K562 (cell line): ENCODE data around the gene SRL. TPM values are rescaled to one million over a fixed set of nuclear protein-coding genes. Genes with fewer than 3 reads are reported as not detected.

Experiments
- ATAC-seq: fragments of 200-7000 bp; cut with Tn5 transposase; 3 replicates; pipeline ENCODE4 v1.9.1; 2020; ENCODE audit warnings: moderate library complexity
- BruUV-seq: library from RNA; stranded (reverse); fragments of 400-500 nt; replicated peaks from 2 replicates; lab custom pipeline; 2021; lab: Mats Ljungman, UMichigan
- CTCF ChIA-PET: fragments of 300-600 bp; formaldehyde crosslinking; extraction: SDS; loops from one replicate; lab custom pipeline; 2021; ENCODE audit warnings: low intra/inter-chr PET ratio; lab: Yijun Ruan, JAX
- POLR2A ChIA-PET: fragments of 300-600, 350-650 bp; sonication (Branson Sonifier 250); formaldehyde crosslinking; extraction: SDS; loops from one replicate; lab custom pipeline; 2021; ENCODE audit warnings: antibody characterized with exemption, inconsistent platforms; lab: Yijun Ruan, JAX
- DNase-seq, 4 experiments: peaks; one replicate each; pipeline versions ENCODE4 v3.0.0 to v3.0.0-alpha.2; 2011 to 2018; ENCODE audit warnings: low spot score in 3 of 4, mixed read lengths in 3 of 4; ENCODE audit errors: extremely low read depth in 1 of 4
- FAIRE-seq: peaks from 2 replicates; lab custom pipeline; 2011; peaks lifted over from hg19 to GRCh38; lab: Jason Lieb, UNC
- H2AFZ ChIP-seq: 2 replicates; pipeline ENCODE4 v1.6.0; 2011; ENCODE audit warnings: low read depth, low read length, control low read depth, inconsistent platforms
- H3K27ac ChIP-seq: fragments of 200-600 bp; 3 replicates; pipeline ENCODE4 v1.8.0; 2011; ENCODE audit warnings: low read depth, mild to moderate bottlenecking, control low read depth, inconsistent platforms, low read length, moderate library complexity, mixed read lengths; ENCODE audit errors: extremely low read depth
- H3K27me3 ChIP-seq, 2 experiments: fragments of 300-600 bp in 1 of 2; 2 replicates in 1 of 2; 3 replicates in 1 of 2; pipeline versions ENCODE4 v1.6.0 to v1.8.0; 2011; ENCODE audit warnings: inconsistent platforms in 2 of 2, low read length in 2 of 2, mild to moderate bottlenecking in 1 of 2, mixed read lengths in 1 of 2, moderate library complexity in 1 of 2; ENCODE audit not compliant: control insufficient read depth in 2 of 2, insufficient read depth in 2 of 2
- H3K36me3 ChIP-seq: fragments of 300-600 bp; 3 replicates; pipeline ENCODE4 v1.8.0; 2011; ENCODE audit warnings: mild to moderate bottlenecking, low read length, inconsistent platforms; ENCODE audit not compliant: control insufficient read depth, insufficient read depth
- H3K4me1 ChIP-seq, 2 experiments: fragments of 200-600 bp in 1 of 2; replicated peaks in 1 of 2; 2 replicates in 1 of 2; 3 replicates in 1 of 2; pipeline versions ENCODE4 v1.5.1 to v1.8.0; 2011; ENCODE audit warnings: inconsistent platforms in 2 of 2, low read length in 2 of 2, mild to moderate bottlenecking in 1 of 2, mixed read lengths in 1 of 2, moderate library complexity in 1 of 2; ENCODE audit not compliant: control insufficient read depth in 2 of 2, insufficient read depth in 2 of 2
- H3K4me2 ChIP-seq: 2 replicates; pipeline ENCODE4 v1.6.1; 2011; ENCODE audit warnings: low read length, control low read depth, inconsistent platforms, mixed read lengths; ENCODE audit not compliant: insufficient read depth
- H3K4me3 ChIP-seq: fragments of 200-600 bp; sonication (generic), shearing (Covaris generic); 2 replicates; pipeline ENCODE4 v1.5.1; 2016; ENCODE audit warnings: control low read depth, inconsistent platforms
- H3K79me2 ChIP-seq: fragments of 200-600 bp; 3 replicates; pipeline ENCODE4 v1.8.0; 2011; ENCODE audit warnings: low read length, inconsistent platforms; ENCODE audit not compliant: control insufficient read depth, insufficient read depth
- H3K9ac ChIP-seq, 2 experiments: 2 replicates each; pipeline versions ENCODE4 v1.6.0 to v1.6.1; 2011; ENCODE audit warnings: low read depth in 2 of 2, low read length in 2 of 2, control low read depth in 1 of 2, inconsistent platforms in 1 of 2, mild to moderate bottlenecking in 1 of 2, mixed read lengths in 1 of 2; ENCODE audit not compliant: insufficient read depth in 1 of 2
- H3K9me1 ChIP-seq: one replicate; pipeline ENCODE4 v1.6.0; 2011; ENCODE audit warnings: inconsistent platforms, mild to moderate bottlenecking, low read length, moderate library complexity; ENCODE audit not compliant: control insufficient read depth, insufficient read depth
- H3K9me3 ChIP-seq: replicated peaks from 2 replicates; pipeline ENCODE4 v1.5.1; 2011; ENCODE audit warnings: low read depth, low read length, inconsistent platforms; ENCODE audit not compliant: control insufficient read depth, insufficient read depth
- H4K20me1 ChIP-seq: replicated peaks from 2 replicates; pipeline ENCODE4 v1.6.1; 2011; ENCODE audit warnings: low read length, inconsistent platforms, mixed read lengths; ENCODE audit not compliant: control insufficient read depth, insufficient read depth
- CBX1 ChIP-seq: sonication (generic); IDR thresholded peaks from 2 replicates; pipeline ENCODE4 v1.6.1; 2016; ENCODE audit warnings: antibody characterized with exemption, low read depth, mild to moderate bottlenecking
- CGGBP1 ChIP-seq: fragments of 250-450 bp; sonication (Bioruptor Pico); IDR thresholded peaks from 2 replicates; pipeline ENCODE4 v1.9.0; 2021; ENCODE audit warnings: mild to moderate bottlenecking
- HSF4 ChIP-seq: fragments of 250-450 bp; sonication (Bioruptor Pico); IDR thresholded peaks from 2 replicates; pipeline ENCODE4 v2.1.2; 2022; ENCODE audit warnings: mild to moderate bottlenecking, moderate library complexity, borderline replicate concordance
- KDM4B ChIP-seq, 2 experiments: fragments of 450-650 bp in 1 of 2; sonication (generic) in 1 of 2; IDR thresholded peaks; 2 replicates each; pipeline ENCODE4 v1.6.1; 2016 to 2017; ENCODE audit warnings: borderline replicate concordance in 2 of 2, antibody characterized with exemption in 1 of 2, low read depth in 1 of 2, mild to moderate bottlenecking in 1 of 2
- KLF10 ChIP-seq: fragments of 250-450 bp; sonication (Bioruptor Pico); IDR thresholded peaks from 2 replicates; pipeline ENCODE4 v1.6.1; 2021; ENCODE audit warnings: matching md5 sums
- MED1 ChIP-seq: sonication (generic); formaldehyde crosslinking; IDR thresholded peaks from 2 replicates; pipeline ENCODE4 v1.8.1; 2023; ENCODE audit warnings: missing genetic modification reagents, borderline replicate concordance
- NCOR1 ChIP-seq: fragments of 450-650 bp; IDR thresholded peaks from 2 replicates; pipeline ENCODE4 v1.6.1; 2016; ENCODE audit warnings: mild to moderate bottlenecking, moderate library complexity
- OTX1 ChIP-seq: fragments of 450-650 bp; formaldehyde crosslinking; IDR thresholded peaks from 2 replicates; pipeline ENCODE4 v1.4.0; 2022; ENCODE audit warnings: mild to moderate bottlenecking
- PHB2 ChIP-seq: fragments of 450-650 bp; IDR thresholded peaks from 2 replicates; pipeline ENCODE4 v1.6.1; 2017; ENCODE audit warnings: low read depth
- PHF8 ChIP-seq: fragments of 200-600 bp; sonication (generic); IDR thresholded peaks from 2 replicates; pipeline ENCODE4 v1.6.1; 2012; ENCODE audit warnings: mixed run types, mild to moderate bottlenecking, inconsistent platforms, low read length, moderate library complexity, borderline replicate concordance
- RBM22 ChIP-seq: fragments of 200-400 bp; formaldehyde crosslinking; IDR thresholded peaks from 2 replicates; pipeline ENCODE4 v1.6.1; 2018; ENCODE audit warnings: low read length, low read depth; ENCODE audit not compliant: poor library complexity, severe bottlenecking
- RHOXF2B ChIP-seq: fragments of 250-450 bp; sonication (Bioruptor Pico); conservative IDR thresholded peaks from 2 replicates; pipeline ENCODE4 v1.5.1; 2021
- SRSF3 ChIP-seq: fragments of 200-400 bp; formaldehyde crosslinking; IDR thresholded peaks from 2 replicates; pipeline ENCODE4 v1.6.1; 2016; ENCODE audit warnings: mild to moderate bottlenecking, low read length, moderate library complexity; ENCODE audit not compliant: insufficient read depth
- SRSF7 ChIP-seq: fragments of 200-400 bp; formaldehyde crosslinking; optimal IDR thresholded peaks from 2 replicates; pipeline ENCODE3; 2017; ENCODE audit warnings: mild to moderate bottlenecking, low read depth, low read length
- TARDBP ChIP-seq: fragments of 450-650 bp; IDR thresholded peaks from 2 replicates; pipeline ENCODE4 v1.6.1; 2016
- USF1 ChIP-seq: sonication (generic); formaldehyde crosslinking; IDR thresholded peaks from 2 replicates; pipeline ENCODE4 v1.9.0; 2022; ENCODE audit warnings: mild to moderate bottlenecking, missing genetic modification reagents
- VEZF1 ChIP-seq: fragments of 200-800 bp; sonication (Bioruptor generic); IDR thresholded peaks from 2 replicates; pipeline ENCODE4 v1.6.1; 2017; ENCODE audit warnings: missing genetic modification characterization, missing compliant biosample characterization
- WHSC1 ChIP-seq: IDR thresholded peaks from one replicate; pipeline ENCODE4 v1.6.1; 2012; ENCODE audit warnings: low read length, control low read depth, inconsistent platforms
- XRCC4 ChIP-seq: IDR thresholded peaks from one replicate; pipeline ENCODE4 v1.6.1; 2011; ENCODE audit not compliant: insufficient read depth, insufficient read length; ENCODE audit errors: extremely low read depth
- ZNF274 ChIP-seq: IDR thresholded peaks from 2 replicates; pipeline ENCODE4 v1.6.1; 2011; ENCODE audit warnings: low read depth, mild to moderate bottlenecking, low read length, moderate library complexity, borderline replicate concordance
- ZNF696 ChIP-seq: fragments of 250-450 bp; sonication (Bioruptor Pico); conservative IDR thresholded peaks from 2 replicates; pipeline ENCODE4 v1.4.0; 2020; ENCODE audit warnings: mild to moderate bottlenecking, moderate library complexity
- WGBS: fragments of 100-300 bp; shearing (Covaris generic); methylation state at CpG from one replicate; pipeline ENCODE4 v1.1.6; 2016; ENCODE audit warnings: low coverage, mixed read lengths; ENCODE audit not compliant: insufficient coverage; ENCODE audit errors: missing lambda C conversion rate; 5-methylcytosine and 5-hydroxymethylcytosine counted together
- in situ Hi-C: fragments of 300-500 bp; cut with MboI; formaldehyde crosslinking; loops from 4 replicates; pipeline ENCODE4 v1.15.0; 2018; ENCODE audit warnings: inconsistent platforms, mixed read lengths
- intact Hi-C: fragments of 100-400 bp; cut with micrococcal nuclease; formaldehyde crosslinking; loops from 2 replicates; pipeline ENCODE4 v1.14.2; 2022
- polyA plus RNA-seq, 8 experiments: library from polyadenylated mRNA; depleted of rRNA in 4 of 8; stranded (reverse) in 5 of 8; unstranded in 3 of 8; fragments of >200 nt; fragmentation: Nextera tagmentation in 2 of 8; fragmentation: Illumina TruSeq in 1 of 8; extraction: Ambion mirVana in 2 of 8; extraction: Trizol in 1 of 8; gene quantifications; 2 replicates each; pipeline versions ENCODE4 v1.2.1 to v1.2.3, GENCODE V29; 2011 to 2014; ENCODE audit warnings: inconsistent platforms in 1 of 8, missing spikeins in 1 of 8
- total RNA-seq, 7 experiments: library from RNA; depleted of rRNA in 6 of 7; stranded (reverse); fragments of >200 nt in 6 of 7; fragmentation: Illumina TruSeq in 2 of 7; extraction: Trizol in 2 of 7; gene quantifications; 2 replicates each; pipeline versions ENCODE4 v1.2.1 to v1.2.3, GENCODE V29; 2011 to 2021; ENCODE audit warnings: low replicate concordance in 1 of 7

The SRL gene
- total and polyA plus RNA-seq, 9 of the 15 experiments (the other 6 are each of a cell fraction or from before 2014, with no cell fraction given): 0.01 TPM; not detected in 8

GRCh38 chr16:4147236-4147635 lies 94.6 kb downstream of the SRL start (continued):
- TF ChIP-seq KDM4B (IDR thresholded peaks at IDR 0.05; ENCODE audit: borderline replicate concordance in 2 of 2, low read depth in 1 of 2): no peak
- TF ChIP-seq MED1 (CRISPR knock-in tag): no peak
- TF ChIP-seq CBX1: no peak
- TF ChIP-seq USF1 (CRISPR knock-in tag): no peak
- TF ChIP-seq, all 486 proteins: peak for 0

GRCh38 chr16:4142268-4142667 lies 99.6 kb downstream of the SRL start:
- DNase-seq (no peak), FAIRE-seq (no peak), ATAC-seq (no peak)
- Histone ChIP-seq H3K27me3 (peaks cover 4 to 43% of the 10 kb centered on the region in 2 experiments; a peak in 3 of 5 replicates), H3K79me2 (no peaks in the 10 kb centered on the region), H3K9ac (no peak overlapping the region), H3K27ac (no peak overlapping the region), H3K4me3 (no peak overlapping the region), H3K4me2 (no peak overlapping the region), H3K9me1 (no peaks in the 10 kb centered on the region), H3K36me3 (no peaks in the 10 kb centered on the region), H2AFZ (no peak overlapping the region), H3K4me1 (no peaks in the 10 kb centered on the region), H3K9me3 (no peaks in the 10 kb centered on the region), H4K20me1 (no peaks in the 10 kb centered on the region)
- TF ChIP-seq PHF8 (no peak), OTX1 (no peak), ZNF274 (no peak), SRSF7 (no peak), CGGBP1 (CRISPR knock-in tag) (no peak), KLF10 (CRISPR knock-in tag) (no peak), NCOR1 (no peak), ZNF696 (CRISPR knock-in tag) (no peak), RHOXF2B (CRISPR knock-in tag) (no peak), RBM22 (no peak), XRCC4 (no peak), MED1 (CRISPR knock-in tag) (no peak), SRSF3 (no peak), WHSC1 (no peak), VEZF1 (CRISPR knock-in tag) (no peak), PHB2 (no peak), TARDBP (no peak), HSF4 (CRISPR knock-in tag) (no peak)
- POLR2A ChIA-PET: no interaction called here
- intact Hi-C loops: no loop called here
- WGBS: 5% methylated on average over 5 of the region's 5 CpGs
- CTCF ChIA-PET: no interaction called here
- no TSS peak for BruUV-seq
- in situ Hi-C loops: no loop called here
